Panc1 (cell line): ENCODE results near the gene HSPA1L. TPM values are rescaled to one million over a fixed set of nuclear protein-coding genes. Genes with fewer than 3 reads are reported as not detected.

Experiments used
- ATAC-seq: fragments of 200-7000 bp; cut with Tn5 transposase; 2 replicates; pipeline ENCODE4 v1.9.1; 2020; ENCODE audit warnings: mild to moderate bottlenecking, moderate library complexity
- BruUV-seq: library from RNA; stranded (reverse); fragments of 400-500 nt; replicated peaks from 2 replicates; lab custom pipeline; 2021; lab: Mats Ljungman, UMichigan
- CTCF ChIA-PET: fragments of 300-600 bp; sonication (Branson Sonifier 250); formaldehyde crosslinking; loops from one replicate; lab custom pipeline; 2022; ENCODE audit warnings: antibody characterized with exemption; lab: Charles Lee
- POLR2A ChIA-PET: fragments of 300-600 bp; sonication (Branson Sonifier 250); formaldehyde crosslinking; loops from one replicate; lab custom pipeline; 2022; ENCODE audit warnings: antibody characterized with exemption; lab: Charles Lee
- DNase-seq: peaks from one replicate; pipeline ENCODE4 v3.0.0-alpha.2; 2010; ENCODE audit warnings: low read depth, low spot score
- H3K27ac ChIP-seq: 2 replicates; pipeline ENCODE4 v1.5.1; 2011; ENCODE audit warnings: mild to moderate bottlenecking, low read length, inconsistent platforms
- H3K27me3 ChIP-seq: fragments of 200-500 bp; sonication (Bioruptor generic); 2 replicates; pipeline ENCODE4 v1.6.0; 2014; ENCODE audit warnings: low read length, inconsistent platforms; ENCODE audit not compliant: control insufficient read depth, insufficient read depth
- H3K36me3 ChIP-seq: fragments of 200-500 bp; sonication (Bioruptor generic); 2 replicates; pipeline ENCODE4 v1.5.1; 2014; ENCODE audit warnings: inconsistent platforms, mild to moderate bottlenecking, low read length, moderate library complexity; ENCODE audit not compliant: control insufficient read depth, insufficient read depth
- H3K4me1 ChIP-seq: 2 replicates; pipeline ENCODE4 v1.5.1; 2011; ENCODE audit warnings: inconsistent platforms, mild to moderate bottlenecking, low read length, moderate library complexity; ENCODE audit not compliant: control insufficient read depth, insufficient read depth
- H3K4me3 ChIP-seq, 2 experiments: 2 replicates each; pipeline ENCODE4 v1.5.1; 2011 to 2012; ENCODE audit warnings: low read depth in 2 of 2, low read length in 2 of 2, mild to moderate bottlenecking in 2 of 2, inconsistent platforms in 1 of 2, moderate library complexity in 1 of 2
- H3K9me3 ChIP-seq: fragments of 200-500 bp; sonication (Bioruptor generic); 2 replicates; pipeline ENCODE4 v1.5.1; 2014; ENCODE audit warnings: low read depth, mild to moderate bottlenecking, inconsistent platforms, low read length, moderate library complexity; ENCODE audit not compliant: control insufficient read depth, insufficient read depth
- POLR2AphosphoS5 ChIP-seq: IDR thresholded peaks from 2 replicates; pipeline ENCODE4 v1.6.1; 2012; ENCODE audit warnings: mild to moderate bottlenecking, low read depth, low read length, moderate library complexity
- SIN3A ChIP-seq: IDR thresholded peaks from 2 replicates; pipeline ENCODE4 v1.6.1; 2012; ENCODE audit warnings: low read depth, mild to moderate bottlenecking, low read length, moderate library complexity, borderline replicate concordance; ENCODE audit not compliant: insufficient read depth
- TCF7L2 ChIP-seq: IDR thresholded peaks from 2 replicates; pipeline ENCODE4 v1.6.1; 2011; ENCODE audit warnings: mild to moderate bottlenecking, low read depth, low read length, inconsistent platforms
- in situ Hi-C: cut with HindIII; loops from 2 replicates; pipeline ENCODE4 v1.10.0; 2016; ENCODE audit warnings: low sequenced_read_pairs, low pct_unique_long_range_greater_than_20kb
- intact Hi-C: fragments of 100-400 bp; cut with micrococcal nuclease; formaldehyde crosslinking; loops from one replicate; pipeline ENCODE4 v1.10.0; 2022; ENCODE audit not compliant: unreplicated experiment
- total RNA-seq: library from RNA; stranded (reverse); gene quantifications from one replicate; pipeline ENCODE4 v1.2.1, GENCODE V29; 2021; ENCODE audit not compliant: unreplicated experiment
- TF ChIP-seq, protein P1 (sequence below): fragments of 450-650 bp; IDR thresholded peaks from 2 replicates; pipeline ENCODE4 v1.5.1; 2017; ENCODE audit warnings: mild to moderate bottlenecking
- TF ChIP-seq, protein P2 (sequence below), 2 experiments: IDR thresholded peaks; 2 replicates each; pipeline ENCODE4 v1.6.1; 2011 to 2012; ENCODE audit warnings: low read depth in 2 of 2, control low read depth in 1 of 2, low read length in 1 of 2, mild to moderate bottlenecking in 1 of 2, moderate library complexity in 1 of 2; ENCODE audit not compliant: insufficient read depth in 1 of 2

Gene HSPA1L
- total RNA-seq, 1 experiment from 2014 or later: 2.8 TPM

DNA sequence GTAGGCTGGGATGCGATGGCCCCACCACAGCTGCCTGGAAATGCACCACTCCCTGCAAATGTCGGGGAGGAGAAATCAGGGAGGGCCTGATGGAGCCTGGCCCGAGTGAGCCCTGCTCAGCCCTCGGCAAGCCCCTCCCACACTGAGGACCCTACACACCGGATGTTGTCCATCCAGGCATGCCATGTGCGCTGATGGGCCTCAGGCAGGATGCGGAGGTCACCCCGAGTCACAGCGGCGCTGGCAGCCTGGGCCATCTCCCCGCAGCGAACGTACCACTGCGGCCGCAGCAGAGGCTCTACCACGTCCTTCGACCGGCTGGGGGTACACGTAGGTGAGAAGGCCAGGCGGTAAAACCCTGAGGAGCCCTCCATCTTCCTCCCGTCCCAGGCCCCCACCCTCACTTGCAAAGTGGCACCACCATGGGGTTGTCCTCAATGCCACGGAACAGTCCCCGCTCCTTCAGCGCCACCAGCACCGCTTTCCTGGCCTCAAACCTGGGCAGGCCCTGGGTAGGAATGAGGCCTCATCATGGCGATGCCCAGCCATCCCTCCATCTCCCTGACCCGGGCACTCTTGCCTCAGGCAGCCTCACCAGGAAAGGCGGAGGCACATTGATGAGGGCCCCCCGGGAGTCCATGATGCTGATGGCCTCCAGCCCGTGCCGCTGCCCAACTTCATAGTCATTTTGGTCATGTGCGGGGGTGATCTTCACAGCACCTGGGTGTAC lies 32.8 kb downstream of the HSPA1L start:
- BruUV-seq: no TSS peak
- TF ChIP-seq SIN3A (no peak), TCF7L2 (no peak), POLR2AphosphoS5 (no peak; the same call in 1 of the 2 replicates)
- TF ChIP-seq, protein P1, sequence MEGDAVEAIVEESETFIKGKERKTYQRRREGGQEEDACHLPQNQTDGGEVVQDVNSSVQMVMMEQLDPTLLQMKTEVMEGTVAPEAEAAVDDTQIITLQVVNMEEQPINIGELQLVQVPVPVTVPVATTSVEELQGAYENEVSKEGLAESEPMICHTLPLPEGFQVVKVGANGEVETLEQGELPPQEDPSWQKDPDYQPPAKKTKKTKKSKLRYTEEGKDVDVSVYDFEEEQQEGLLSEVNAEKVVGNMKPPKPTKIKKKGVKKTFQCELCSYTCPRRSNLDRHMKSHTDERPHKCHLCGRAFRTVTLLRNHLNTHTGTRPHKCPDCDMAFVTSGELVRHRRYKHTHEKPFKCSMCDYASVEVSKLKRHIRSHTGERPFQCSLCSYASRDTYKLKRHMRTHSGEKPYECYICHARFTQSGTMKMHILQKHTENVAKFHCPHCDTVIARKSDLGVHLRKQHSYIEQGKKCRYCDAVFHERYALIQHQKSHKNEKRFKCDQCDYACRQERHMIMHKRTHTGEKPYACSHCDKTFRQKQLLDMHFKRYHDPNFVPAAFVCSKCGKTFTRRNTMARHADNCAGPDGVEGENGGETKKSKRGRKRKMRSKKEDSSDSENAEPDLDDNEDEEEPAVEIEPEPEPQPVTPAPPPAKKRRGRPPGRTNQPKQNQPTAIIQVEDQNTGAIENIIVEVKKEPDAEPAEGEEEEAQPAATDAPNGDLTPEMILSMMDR: no peak
- intact Hi-C loops (no loop called here), in situ Hi-C loops (no loop called here)
- CTCF ChIA-PET: no interaction called here
- DNase-seq (no peak), ATAC-seq (no peak)
- POLR2A ChIA-PET: no interaction called here
- no peak overlapping the region for H3K27ac ChIP-seq
- no peaks in the 10 kb centered on the region for H3K27me3 ChIP-seq
- H3K36me3 ChIP-seq: no peaks in the 10 kb centered on the region
- no peak overlapping the region for H3K4me3 ChIP-seq
- H3K4me1 ChIP-seq: peaks cover 7% of the 10 kb centered on the region
- H3K9me3 ChIP-seq: no peaks in the 10 kb centered on the region

DNA sequence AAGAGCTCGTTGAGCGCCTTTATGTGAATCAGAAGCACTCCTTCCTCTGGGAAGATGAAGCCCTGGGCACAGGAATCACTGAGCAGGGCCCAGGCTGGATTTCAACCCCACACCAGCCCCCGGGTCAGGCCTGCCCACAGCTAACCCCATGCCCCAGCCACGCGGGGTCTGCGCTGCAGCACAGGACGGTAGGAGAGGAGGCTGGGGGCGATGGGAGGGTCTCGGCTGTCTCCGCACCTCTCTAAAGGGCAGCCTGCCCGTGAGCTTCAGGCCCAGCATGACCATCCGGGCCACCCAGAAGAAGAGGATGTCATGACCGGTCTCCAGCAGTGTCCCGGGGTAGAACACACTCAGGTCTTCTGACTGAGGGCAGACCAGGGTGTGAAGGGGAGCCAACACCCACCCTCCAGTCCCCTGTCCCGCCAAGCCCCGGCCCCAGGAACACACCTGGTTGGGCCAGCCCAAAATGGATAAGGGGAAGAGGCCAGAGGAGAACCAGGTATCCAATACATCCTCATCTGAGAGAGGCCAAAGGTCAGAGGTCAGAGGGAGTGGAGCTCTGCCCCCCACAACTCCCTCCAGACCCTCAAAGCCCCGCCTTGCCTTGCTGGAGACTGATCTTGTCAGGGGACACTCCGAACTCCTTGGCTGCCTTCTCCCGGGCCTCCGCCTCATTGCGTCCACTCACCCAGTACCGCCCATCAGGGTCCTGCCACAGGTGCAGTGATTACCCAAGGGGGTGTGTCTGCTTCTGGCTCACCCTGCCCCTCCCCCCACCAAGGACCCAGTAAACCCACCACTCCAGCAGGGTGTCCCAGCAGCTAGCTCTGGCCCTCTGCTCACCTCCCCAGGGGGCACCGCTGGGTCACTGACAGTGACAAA lies 33.6 kb downstream of the HSPA1L start:
- no peak overlapping the region for H3K4me3 ChIP-seq
- H3K27me3 ChIP-seq: no peaks in the 10 kb centered on the region
- no TSS peak for BruUV-seq
- H3K9me3 ChIP-seq: no peaks in the 10 kb centered on the region
- in situ Hi-C loops: no loop called here
- CTCF ChIA-PET: no interaction called here
- POLR2A ChIA-PET: no interaction called here
- H3K4me1 ChIP-seq: peaks cover 15% of the 10 kb centered on the region
- H3K36me3 ChIP-seq: no peaks in the 10 kb centered on the region
- ATAC-seq: no peak
- intact Hi-C loops: no loop called here
- DNase-seq: no peak
- TF ChIP-seq SIN3A: no peak
- TF ChIP-seq POLR2AphosphoS5: no peak
- TF ChIP-seq, protein P1: no peak
- no peak for TF ChIP-seq TCF7L2
- TF ChIP-seq, protein P2, sequence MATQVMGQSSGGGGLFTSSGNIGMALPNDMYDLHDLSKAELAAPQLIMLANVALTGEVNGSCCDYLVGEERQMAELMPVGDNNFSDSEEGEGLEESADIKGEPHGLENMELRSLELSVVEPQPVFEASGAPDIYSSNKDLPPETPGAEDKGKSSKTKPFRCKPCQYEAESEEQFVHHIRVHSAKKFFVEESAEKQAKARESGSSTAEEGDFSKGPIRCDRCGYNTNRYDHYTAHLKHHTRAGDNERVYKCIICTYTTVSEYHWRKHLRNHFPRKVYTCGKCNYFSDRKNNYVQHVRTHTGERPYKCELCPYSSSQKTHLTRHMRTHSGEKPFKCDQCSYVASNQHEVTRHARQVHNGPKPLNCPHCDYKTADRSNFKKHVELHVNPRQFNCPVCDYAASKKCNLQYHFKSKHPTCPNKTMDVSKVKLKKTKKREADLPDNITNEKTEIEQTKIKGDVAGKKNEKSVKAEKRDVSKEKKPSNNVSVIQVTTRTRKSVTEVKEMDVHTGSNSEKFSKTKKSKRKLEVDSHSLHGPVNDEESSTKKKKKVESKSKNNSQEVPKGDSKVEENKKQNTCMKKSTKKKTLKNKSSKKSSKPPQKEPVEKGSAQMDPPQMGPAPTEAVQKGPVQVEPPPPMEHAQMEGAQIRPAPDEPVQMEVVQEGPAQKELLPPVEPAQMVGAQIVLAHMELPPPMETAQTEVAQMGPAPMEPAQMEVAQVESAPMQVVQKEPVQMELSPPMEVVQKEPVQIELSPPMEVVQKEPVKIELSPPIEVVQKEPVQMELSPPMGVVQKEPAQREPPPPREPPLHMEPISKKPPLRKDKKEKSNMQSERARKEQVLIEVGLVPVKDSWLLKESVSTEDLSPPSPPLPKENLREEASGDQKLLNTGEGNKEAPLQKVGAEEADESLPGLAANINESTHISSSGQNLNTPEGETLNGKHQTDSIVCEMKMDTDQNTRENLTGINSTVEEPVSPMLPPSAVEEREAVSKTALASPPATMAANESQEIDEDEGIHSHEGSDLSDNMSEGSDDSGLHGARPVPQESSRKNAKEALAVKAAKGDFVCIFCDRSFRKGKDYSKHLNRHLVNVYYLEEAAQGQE (IDR thresholded peaks at IDR 0.05; ENCODE audit: insufficient read depth in 1 of 2, low read depth in 2 of 2, low read length in 1 of 2): no peak
- H3K27ac ChIP-seq: no peak overlapping the region
